Effector CD8-positive, alpha-beta T cell (primary cell): ENCODE measurements around the gene NAGS.
A peak's percentile ranks its signal among the peaks of the same experiment; 100 is the strongest.
"Not testable (repeated sequence)": the region's sequence is repeated elsewhere in the genome, so short reads cannot be mapped to it uniquely, and the experiment has no call there.

Source experiments
- DNase-seq: peaks from one replicate; lab custom pipeline; 2025; lab: John Stamatoyannopoulos, UW

The NAGS gene

GRCh38 chr17:43983515-43984411 lies 20.7 kb upstream of the NAGS start:
- no peak for DNase-seq

GRCh38 chr17:43984521-43984920 lies 19.9 kb upstream of the NAGS start:
- no peak for DNase-seq

- no peak for DNase-seq
Observed at GRCh38 chr17:43986225-43986981, 18.0 kb upstream of the NAGS start.

GRCh38 chr17:43987131-43988021 lies 17.0 kb upstream of the NAGS start:
- no peak for DNase-seq

GRCh38 chr17:43988301-43988700 lies 16.1 kb upstream of the NAGS start:
- no peak for DNase-seq

GRCh38 chr17:43992641-43993040 lies 11.8 kb upstream of the NAGS start:
- DNase-seq = no peak

- peak; percentile 62 for DNase-seq
Observed at GRCh38 chr17:43994272-43995149, 9.9 kb upstream of the NAGS start.

GRCh38 chr17:43995150-43995471 lies 9.3 kb upstream of the NAGS start:
- no peak for DNase-seq

GRCh38 chr17:43997180-43997579 lies 7.2 kb upstream of the NAGS start:
- DNase-seq = not testable (repeated sequence)

GRCh38 chr17:43998552-43998951 lies 5.9 kb upstream of the NAGS start:
- no peak for DNase-seq

- DNase-seq = no peak
Observed at GRCh38 chr17:43999024-43999423, 5.4 kb upstream of the NAGS start.

- no peak for DNase-seq
Observed at GRCh38 chr17:44000141-44000860, 4.1 kb upstream of the NAGS start.

- DNase-seq = no peak
Observed at GRCh38 chr17:44000871-44001460, 3.5 kb upstream of the NAGS start.

- no peak for DNase-seq
Observed at GRCh38 chr17:44001461-44001920, 2.9 kb upstream of the NAGS start.

GRCh38 chr17:44002141-44002848 lies 2.1 kb upstream of the NAGS start:
- DNase-seq = no peak

- no peak for DNase-seq
Observed at GRCh38 chr17:44004761-44005526, 522 bp downstream of the NAGS start.

GRCh38 chr17:44005527-44006271 lies 1.3 kb downstream of the NAGS start:
- DNase-seq = peak; percentile 9

- no peak for DNase-seq
Observed at GRCh38 chr17:44006272-44006597, 1.8 kb downstream of the NAGS start.
